NCI-H1092 treated with DMSO at 0.1 percent for 48 hours (cell line): Measurements from ENCODE around the gene HSD11B2.

Source experiments
- DNase-seq: peaks from one replicate; lab custom pipeline; 2025; lab: John Stamatoyannopoulos, UW

The HSD11B2 gene

GRCh38 chr16:67435758-67436164 lies 4.8 kb downstream of the HSD11B2 start:
- no peak for DNase-seq

GRCh38 chr16:67436640-67437193 lies 5.8 kb downstream of the HSD11B2 start:
- DNase-seq = no peak

GRCh38 chr16:67437513-67437912 lies 6.6 kb downstream of the HSD11B2 start:
- DNase-seq = no peak

- no peak for DNase-seq
Measured at GRCh38 chr16:67438098-67438791, 7.3 kb downstream of the HSD11B2 start.

GRCh38 chr16:67438824-67439393 lies 8.0 kb downstream of the HSD11B2 start:
- no peak for DNase-seq

GRCh38 chr16:67441271-67441753 lies 10.4 kb downstream of the HSD11B2 start:
- DNase-seq = peak; percentile 94

- DNase-seq = no peak
Measured at GRCh38 chr16:67441907-67442306, 11.0 kb downstream of the HSD11B2 start.

GRCh38 chr16:67442581-67443255 lies 11.8 kb downstream of the HSD11B2 start:
- DNase-seq = no peak

- DNase-seq = no peak
Measured at GRCh38 chr16:67443265-67443664, 12.3 kb downstream of the HSD11B2 start.

GRCh38 chr16:67444259-67445125 lies 13.6 kb downstream of the HSD11B2 start:
- peak; percentile 29 for DNase-seq

- no peak for DNase-seq
Measured at GRCh38 chr16:67445126-67445426, 14.2 kb downstream of the HSD11B2 start.

- no peak for DNase-seq
Measured at GRCh38 chr16:67445441-67445912, 14.6 kb downstream of the HSD11B2 start.

- DNase-seq = no peak
Measured at GRCh38 chr16:67445913-67446907, 15.3 kb downstream of the HSD11B2 start.

GRCh38 chr16:67446968-67447507 lies 16.1 kb downstream of the HSD11B2 start:
- DNase-seq = no peak

- DNase-seq = peak; percentile 37
Measured at GRCh38 chr16:67447508-67448076, 16.7 kb downstream of the HSD11B2 start.

- DNase-seq = no peak
Measured at GRCh38 chr16:67448580-67448979, 17.7 kb downstream of the HSD11B2 start.

- peak; percentile 82 for DNase-seq
Measured at GRCh38 chr16:67449336-67449735, 18.4 kb downstream of the HSD11B2 start.

GRCh38 chr16:67449739-67450138 lies 18.8 kb downstream of the HSD11B2 start:
- DNase-seq = no peak

- DNase-seq = no peak
Measured at GRCh38 chr16:67451061-67451703, 20.3 kb downstream of the HSD11B2 start.
